ENCODE results near the gene SPON1.

DNA sequence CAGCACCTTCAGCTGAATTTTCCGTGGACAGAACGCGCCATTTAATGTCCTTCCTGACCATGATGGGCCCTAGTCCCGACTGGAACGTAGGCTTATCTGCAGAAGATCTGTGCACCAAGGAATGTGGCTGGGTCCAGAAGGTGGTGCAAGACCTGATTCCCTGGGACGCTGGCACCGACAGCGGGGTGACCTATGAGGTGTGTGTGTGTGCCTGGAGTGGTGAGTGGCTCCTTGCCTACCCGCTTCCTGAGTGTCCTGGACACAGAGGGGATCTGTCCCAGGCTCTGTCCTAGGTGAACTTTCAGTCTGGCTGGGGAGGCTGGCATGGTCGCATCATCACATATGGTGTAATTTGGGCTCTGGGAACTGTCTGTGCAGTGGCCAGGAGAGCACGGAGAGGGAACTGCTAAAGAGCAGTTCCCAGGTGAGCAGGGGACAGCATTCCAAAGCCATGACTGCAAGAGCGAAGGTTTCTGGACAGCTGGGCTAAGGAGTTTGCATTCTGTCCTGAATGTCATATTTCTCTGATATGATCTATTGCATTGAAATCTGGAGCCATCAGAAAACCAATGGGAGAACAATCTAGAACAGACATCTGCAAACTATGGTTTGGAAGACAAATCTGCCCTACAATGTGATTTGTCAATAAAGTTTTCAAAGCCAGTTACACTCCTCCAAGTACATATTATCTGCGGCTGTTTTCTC, 292.2 kb downstream of the SPON1 start:
- TF ChIP-seq, protein P1, sequence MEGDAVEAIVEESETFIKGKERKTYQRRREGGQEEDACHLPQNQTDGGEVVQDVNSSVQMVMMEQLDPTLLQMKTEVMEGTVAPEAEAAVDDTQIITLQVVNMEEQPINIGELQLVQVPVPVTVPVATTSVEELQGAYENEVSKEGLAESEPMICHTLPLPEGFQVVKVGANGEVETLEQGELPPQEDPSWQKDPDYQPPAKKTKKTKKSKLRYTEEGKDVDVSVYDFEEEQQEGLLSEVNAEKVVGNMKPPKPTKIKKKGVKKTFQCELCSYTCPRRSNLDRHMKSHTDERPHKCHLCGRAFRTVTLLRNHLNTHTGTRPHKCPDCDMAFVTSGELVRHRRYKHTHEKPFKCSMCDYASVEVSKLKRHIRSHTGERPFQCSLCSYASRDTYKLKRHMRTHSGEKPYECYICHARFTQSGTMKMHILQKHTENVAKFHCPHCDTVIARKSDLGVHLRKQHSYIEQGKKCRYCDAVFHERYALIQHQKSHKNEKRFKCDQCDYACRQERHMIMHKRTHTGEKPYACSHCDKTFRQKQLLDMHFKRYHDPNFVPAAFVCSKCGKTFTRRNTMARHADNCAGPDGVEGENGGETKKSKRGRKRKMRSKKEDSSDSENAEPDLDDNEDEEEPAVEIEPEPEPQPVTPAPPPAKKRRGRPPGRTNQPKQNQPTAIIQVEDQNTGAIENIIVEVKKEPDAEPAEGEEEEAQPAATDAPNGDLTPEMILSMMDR (IDR thresholded peaks at IDR 0.05; ENCODE audit: insufficient read depth, low read length, poor library complexity, severe bottlenecking) = no peak
- no peak for TF ChIP-seq EZH2phosphoT487 (conservative IDR thresholded peaks at IDR 0.05; ENCODE audit: low read length)
